GM23338 (cell line): ENCODE results near the gene MEIOB. TPM values are rescaled to one million over a fixed set of nuclear protein-coding genes. Genes with fewer than 3 reads are reported as not detected.

Source experiments
- ATAC-seq: fragments of 200-7000 bp; cut with Tn5 transposase; 3 replicates; pipeline ENCODE4 v1.9.1; 2020
- DNase-seq: peaks from one replicate; pipeline ENCODE4 v3.0.0-alpha.2; 2015; ENCODE audit warnings: low spot score
- H2AFZ ChIP-seq: fragments of 200-600 bp; sonication (generic); 2 replicates; pipeline ENCODE4 v1.8.0; 2016; ENCODE audit warnings: antibody characterized with exemption, mild to moderate bottlenecking, moderate library complexity
- H3F3A ChIP-seq: fragments of 200-600 bp; sonication (generic); replicated peaks from 2 replicates; pipeline ENCODE4 v1.8.0; 2017; ENCODE audit warnings: antibody characterized with exemption, mixed run types, low read depth
- H3K27ac ChIP-seq: fragments of 200-600 bp; sonication (generic); 2 replicates; pipeline ENCODE4 v1.6.1; 2016; ENCODE audit warnings: low read depth
- H3K27me3 ChIP-seq: fragments of 200-600 bp; sonication (generic); 2 replicates; pipeline ENCODE4 v1.8.0; 2016; ENCODE audit warnings: mild to moderate bottlenecking, mixed run types, moderate library complexity; ENCODE audit not compliant: insufficient read depth
- H3K36me3 ChIP-seq: fragments of 200-600 bp; sonication (generic); 2 replicates; pipeline ENCODE4 v1.8.0; 2016; ENCODE audit warnings: mild to moderate bottlenecking; ENCODE audit not compliant: insufficient read depth
- H3K4me1 ChIP-seq: fragments of 200-600 bp; sonication (generic); 2 replicates; pipeline ENCODE4 v1.8.0; 2016; ENCODE audit warnings: mild to moderate bottlenecking, moderate library complexity; ENCODE audit not compliant: insufficient read depth
- H3K4me2 ChIP-seq: fragments of 200-600 bp; sonication (generic); 2 replicates; pipeline ENCODE4 v1.7.1; 2017; ENCODE audit warnings: mixed run types
- H3K4me3 ChIP-seq: fragments of 200-600 bp; sonication (generic); 2 replicates; pipeline ENCODE4 v1.6.1; 2016; ENCODE audit warnings: mixed run types
- H3K79me2 ChIP-seq: fragments of 200-600 bp; sonication (generic); replicated peaks from 2 replicates; pipeline ENCODE4 v1.8.0; 2017; ENCODE audit warnings: mild to moderate bottlenecking; ENCODE audit not compliant: insufficient read depth
- H3K9me2 ChIP-seq: fragments of 200-600 bp; sonication (generic); 2 replicates; pipeline ENCODE4 v1.8.0; 2017; ENCODE audit not compliant: insufficient read depth
- H4K20me1 ChIP-seq: fragments of 200-600 bp; sonication (generic); replicated peaks from 2 replicates; pipeline ENCODE4 v1.8.0; 2017; ENCODE audit warnings: mild to moderate bottlenecking; ENCODE audit not compliant: insufficient read depth
- H3K27ac Mint-ChIP-seq: 2 replicates; pipeline ENCODE4 v1.8.0; 2020; ENCODE audit warnings: inconsistent platforms, mild to moderate bottlenecking, moderate library complexity, mixed read lengths
- H3K27me3 Mint-ChIP-seq: 3 replicates; pipeline ENCODE4 v1.8.0; 2022; ENCODE audit warnings: low read depth, mild to moderate bottlenecking, moderate library complexity, mixed read lengths, inconsistent platforms; ENCODE audit not compliant: insufficient read depth, poor library complexity
- H3K36me3 Mint-ChIP-seq: 3 replicates; pipeline ENCODE4 v1.8.0; 2021; ENCODE audit warnings: low read depth, mild to moderate bottlenecking, inconsistent platforms, moderate library complexity, mixed read lengths
- H3K4me1 Mint-ChIP-seq: 3 replicates; pipeline ENCODE4 v1.8.0; 2020; ENCODE audit warnings: mild to moderate bottlenecking, inconsistent platforms, mixed read lengths
- H3K4me3 Mint-ChIP-seq: 3 replicates; pipeline ENCODE4 v1.8.0; 2021; ENCODE audit warnings: moderate library complexity, mild to moderate bottlenecking, inconsistent platforms, mixed read lengths
- H3K9me3 Mint-ChIP-seq: 3 replicates; pipeline ENCODE4 v1.8.0; 2020; ENCODE audit warnings: moderate library complexity, mild to moderate bottlenecking, inconsistent platforms, mixed read lengths
- CREB1 ChIP-seq: fragments of 250-450 bp; sonication (Bioruptor Pico); IDR thresholded peaks from 2 replicates; pipeline ENCODE4 v1.5.0; 2020; ENCODE audit warnings: low read depth, mild to moderate bottlenecking, moderate library complexity
- EZH2 ChIP-seq: fragments of 200-600 bp; sonication (generic); IDR thresholded peaks from one replicate; pipeline ENCODE4 v1.8.0; 2017; ENCODE audit warnings: antibody characterized with exemption, mild to moderate bottlenecking, low read depth; ENCODE audit not compliant: unreplicated experiment
- EZH2phosphoT487 ChIP-seq: fragments of 200-600 bp; sonication (generic); IDR thresholded peaks from one replicate; pipeline ENCODE4 v1.8.1; 2018; ENCODE audit warnings: antibody characterized with exemption; ENCODE audit not compliant: unreplicated experiment
- JUNB ChIP-seq: IDR thresholded peaks from one replicate; pipeline ENCODE4 v1.6.1; 2016; ENCODE audit warnings: antibody characterized with exemption; ENCODE audit not compliant: unreplicated experiment
- NANOG ChIP-seq: IDR thresholded peaks from 2 replicates; pipeline ENCODE4 v1.6.1; 2016; ENCODE audit warnings: antibody characterized with exemption, borderline replicate concordance
- POLR2AphosphoS5 ChIP-seq: IDR thresholded peaks from 2 replicates; pipeline ENCODE4 v1.6.1; 2016; ENCODE audit warnings: antibody characterized with exemption, low read depth
- STAT1 ChIP-seq: IDR thresholded peaks from one replicate; pipeline ENCODE4 v1.6.1; 2016; ENCODE audit warnings: antibody characterized with exemption; ENCODE audit not compliant: unreplicated experiment
- ZNF114 ChIP-seq: fragments of 250-450 bp; sonication (Bioruptor Pico); IDR thresholded peaks from 2 replicates; pipeline ENCODE4 v1.5.0; 2020; ENCODE audit warnings: mild to moderate bottlenecking, moderate library complexity
- ZNF331 ChIP-seq: fragments of 250-450 bp; sonication (Bioruptor Pico); IDR thresholded peaks from 2 replicates; pipeline ENCODE4 v1.5.0; 2020; ENCODE audit warnings: low read depth, mild to moderate bottlenecking, moderate library complexity
- polyA plus RNA-seq: library from polyadenylated mRNA; unstranded; fragments of >200 nt; fragmentation: Nextera tagmentation; extraction: Ambion mirVana; gene quantifications from 2 replicates; pipeline ENCODE4 v1.2.1, GENCODE V29; 2016
- total RNA-seq: library from RNA; depleted of rRNA; stranded (reverse); fragments of >200 nt; shearing (Covaris generic); gene quantifications from 2 replicates; pipeline ENCODE4 v1.2.3, GENCODE V29; 2014
- TF ChIP-seq, protein P1 (sequence below): fragments of 250-450 bp; sonication (Bioruptor Pico); IDR thresholded peaks from 2 replicates; pipeline ENCODE4 v1.5.0; 2020; ENCODE audit warnings: mild to moderate bottlenecking, moderate library complexity
- TF ChIP-seq, protein P2 (sequence below): IDR thresholded peaks from one replicate; pipeline ENCODE4 v1.6.1; 2018; ENCODE audit warnings: antibody characterized with exemption; ENCODE audit not compliant: unreplicated experiment
- TF ChIP-seq, protein P3 (sequence below), 2 experiments: fragments of 200-600 bp in 1 of 2; sonication (generic) in 1 of 2; conservative IDR thresholded peaks; 2 replicates each; pipeline versions ENCODE4 v1.5.1 to v1.6.1; 2016 to 2017; ENCODE audit warnings: antibody characterized with exemption in 2 of 2, low read depth in 2 of 2, mild to moderate bottlenecking in 2 of 2, moderate library complexity in 1 of 2
- TF ChIP-seq, protein P4 (sequence below): IDR thresholded peaks from 2 replicates; pipeline ENCODE4 v1.6.1; 2016; ENCODE audit warnings: antibody characterized with exemption

MEIOB gene
- total and polyA plus RNA-seq, 2 experiments from 2014 or later, result 7.3 to 8.7 TPM

DNA sequence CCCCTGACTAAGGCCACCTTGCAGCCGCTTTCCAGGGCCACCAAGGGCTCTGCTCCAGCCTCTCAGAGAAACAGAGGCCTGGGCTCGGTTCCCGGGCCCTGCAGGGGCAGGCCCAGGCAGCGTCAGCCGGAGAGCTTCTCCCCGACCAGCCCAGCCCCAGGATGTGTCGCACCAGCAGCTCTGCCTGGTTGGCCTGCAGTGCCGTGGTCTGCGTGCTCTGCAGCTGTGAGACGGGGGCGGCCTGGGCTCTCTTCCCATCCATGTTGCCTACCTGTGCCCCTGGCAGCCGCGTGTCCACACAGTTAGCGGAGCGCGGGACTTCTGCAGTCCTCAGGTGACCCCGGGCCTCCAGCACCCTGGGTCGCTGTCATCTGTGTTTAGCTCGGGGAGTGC, 83.3 kb downstream of the MEIOB start:
- Histone ChIP-seq H3K27me3 (no peaks in the 10 kb centered on the region), H3K27ac (no peak overlapping the region), H3K79me2 (peaks cover 29% of the 10 kb centered on the region), H4K20me1 (peaks cover 14% of the 10 kb centered on the region), H3K9me2 (no peaks in the 10 kb centered on the region), H3K4me1 (no peaks in the 10 kb centered on the region), H3K36me3 (no peaks in the 10 kb centered on the region), H3F3A (no peaks in the 10 kb centered on the region), H3K4me2 (no peak overlapping the region), H3K4me3 (no peak overlapping the region), H2AFZ (no peak overlapping the region)
- DNase-seq (no peak), ATAC-seq (no peak)
- no peak overlapping the region for H3K27ac Mint-ChIP-seq
- H3K27me3 Mint-ChIP-seq, result peaks cover 6% of the 10 kb centered on the region
- H3K36me3 Mint-ChIP-seq, result peaks cover 5% of the 10 kb centered on the region; the same call in 1 of the 3 replicates
- no peak overlapping the region for H3K4me3 Mint-ChIP-seq
- H3K4me1 Mint-ChIP-seq, result no peaks in the 10 kb centered on the region
- TF ChIP-seq ZNF114 (no peak), CREB1 (CRISPR knock-in tag) (no peak), JUNB (no peak), NANOG (no peak), EZH2 (no peak), ZNF331 (no peak), EZH2phosphoT487 (no peak), POLR2AphosphoS5 (no peak), STAT1 (no peak)
- TF ChIP-seq, protein P1, sequence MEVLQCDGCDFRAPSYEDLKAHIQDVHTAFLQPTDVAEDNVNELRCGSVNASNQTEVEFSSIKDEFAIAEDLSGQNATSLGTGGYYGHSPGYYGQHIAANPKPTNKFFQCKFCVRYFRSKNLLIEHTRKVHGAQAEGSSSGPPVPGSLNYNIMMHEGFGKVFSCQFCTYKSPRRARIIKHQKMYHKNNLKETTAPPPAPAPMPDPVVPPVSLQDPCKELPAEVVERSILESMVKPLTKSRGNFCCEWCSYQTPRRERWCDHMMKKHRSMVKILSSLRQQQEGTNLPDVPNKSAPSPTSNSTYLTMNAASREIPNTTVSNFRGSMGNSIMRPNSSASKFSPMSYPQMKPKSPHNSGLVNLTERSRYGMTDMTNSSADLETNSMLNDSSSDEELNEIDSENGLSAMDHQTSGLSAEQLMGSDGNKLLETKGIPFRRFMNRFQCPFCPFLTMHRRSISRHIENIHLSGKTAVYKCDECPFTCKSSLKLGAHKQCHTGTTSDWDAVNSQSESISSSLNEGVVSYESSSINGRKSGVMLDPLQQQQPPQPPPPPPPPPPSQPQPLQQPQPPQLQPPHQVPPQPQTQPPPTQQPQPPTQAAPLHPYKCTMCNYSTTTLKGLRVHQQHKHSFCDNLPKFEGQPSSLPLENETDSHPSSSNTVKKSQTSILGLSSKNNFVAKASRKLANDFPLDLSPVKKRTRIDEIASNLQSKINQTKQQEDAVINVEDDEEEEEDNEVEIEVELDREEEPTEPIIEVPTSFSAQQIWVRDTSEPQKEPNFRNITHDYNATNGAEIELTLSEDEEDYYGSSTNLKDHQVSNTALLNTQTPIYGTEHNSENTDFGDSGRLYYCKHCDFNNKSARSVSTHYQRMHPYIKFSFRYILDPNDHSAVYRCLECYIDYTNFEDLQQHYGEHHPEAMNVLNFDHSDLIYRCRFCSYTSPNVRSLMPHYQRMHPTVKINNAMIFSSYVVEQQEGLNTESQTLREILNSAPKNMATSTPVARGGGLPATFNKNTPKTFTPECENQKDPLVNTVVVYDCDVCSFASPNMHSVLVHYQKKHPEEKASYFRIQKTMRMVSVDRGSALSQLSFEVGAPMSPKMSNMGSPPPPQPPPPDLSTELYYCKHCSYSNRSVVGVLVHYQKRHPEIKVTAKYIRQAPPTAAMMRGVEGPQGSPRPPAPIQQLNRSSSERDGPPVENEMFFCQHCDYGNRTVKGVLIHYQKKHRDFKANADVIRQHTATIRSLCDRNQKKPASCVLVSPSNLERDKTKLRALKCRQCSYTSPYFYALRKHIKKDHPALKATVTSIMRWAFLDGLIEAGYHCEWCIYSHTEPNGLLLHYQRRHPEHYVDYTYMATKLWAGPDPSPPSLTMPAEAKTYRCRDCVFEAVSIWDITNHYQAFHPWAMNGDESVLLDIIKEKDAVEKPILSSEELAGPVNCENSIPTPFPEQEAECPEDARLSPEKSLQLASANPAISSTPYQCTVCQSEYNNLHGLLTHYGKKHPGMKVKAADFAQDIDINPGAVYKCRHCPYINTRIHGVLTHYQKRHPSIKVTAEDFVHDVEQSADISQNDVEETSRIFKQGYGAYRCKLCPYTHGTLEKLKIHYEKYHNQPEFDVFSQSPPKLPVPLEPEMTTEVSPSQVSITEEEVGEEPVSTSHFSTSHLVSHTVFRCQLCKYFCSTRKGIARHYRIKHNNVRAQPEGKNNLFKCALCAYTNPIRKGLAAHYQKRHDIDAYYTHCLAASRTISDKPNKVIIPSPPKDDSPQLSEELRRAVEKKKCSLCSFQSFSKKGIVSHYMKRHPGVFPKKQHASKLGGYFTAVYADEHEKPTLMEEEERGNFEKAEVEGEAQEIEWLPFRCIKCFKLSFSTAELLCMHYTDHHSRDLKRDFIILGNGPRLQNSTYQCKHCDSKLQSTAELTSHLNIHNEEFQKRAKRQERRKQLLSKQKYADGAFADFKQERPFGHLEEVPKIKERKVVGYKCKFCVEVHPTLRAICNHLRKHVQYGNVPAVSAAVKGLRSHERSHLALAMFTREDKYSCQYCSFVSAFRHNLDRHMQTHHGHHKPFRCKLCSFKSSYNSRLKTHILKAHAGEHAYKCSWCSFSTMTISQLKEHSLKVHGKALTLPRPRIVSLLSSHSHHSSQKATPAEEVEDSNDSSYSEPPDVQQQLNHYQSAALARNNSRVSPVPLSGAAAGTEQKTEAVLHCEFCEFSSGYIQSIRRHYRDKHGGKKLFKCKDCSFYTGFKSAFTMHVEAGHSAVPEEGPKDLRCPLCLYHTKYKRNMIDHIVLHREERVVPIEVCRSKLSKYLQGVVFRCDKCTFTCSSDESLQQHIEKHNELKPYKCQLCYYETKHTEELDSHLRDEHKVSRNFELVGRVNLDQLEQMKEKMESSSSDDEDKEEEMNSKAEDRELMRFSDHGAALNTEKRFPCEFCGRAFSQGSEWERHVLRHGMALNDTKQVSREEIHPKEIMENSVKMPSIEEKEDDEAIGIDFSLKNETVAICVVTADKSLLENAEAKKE, result no peak
- TF ChIP-seq, protein P2, sequence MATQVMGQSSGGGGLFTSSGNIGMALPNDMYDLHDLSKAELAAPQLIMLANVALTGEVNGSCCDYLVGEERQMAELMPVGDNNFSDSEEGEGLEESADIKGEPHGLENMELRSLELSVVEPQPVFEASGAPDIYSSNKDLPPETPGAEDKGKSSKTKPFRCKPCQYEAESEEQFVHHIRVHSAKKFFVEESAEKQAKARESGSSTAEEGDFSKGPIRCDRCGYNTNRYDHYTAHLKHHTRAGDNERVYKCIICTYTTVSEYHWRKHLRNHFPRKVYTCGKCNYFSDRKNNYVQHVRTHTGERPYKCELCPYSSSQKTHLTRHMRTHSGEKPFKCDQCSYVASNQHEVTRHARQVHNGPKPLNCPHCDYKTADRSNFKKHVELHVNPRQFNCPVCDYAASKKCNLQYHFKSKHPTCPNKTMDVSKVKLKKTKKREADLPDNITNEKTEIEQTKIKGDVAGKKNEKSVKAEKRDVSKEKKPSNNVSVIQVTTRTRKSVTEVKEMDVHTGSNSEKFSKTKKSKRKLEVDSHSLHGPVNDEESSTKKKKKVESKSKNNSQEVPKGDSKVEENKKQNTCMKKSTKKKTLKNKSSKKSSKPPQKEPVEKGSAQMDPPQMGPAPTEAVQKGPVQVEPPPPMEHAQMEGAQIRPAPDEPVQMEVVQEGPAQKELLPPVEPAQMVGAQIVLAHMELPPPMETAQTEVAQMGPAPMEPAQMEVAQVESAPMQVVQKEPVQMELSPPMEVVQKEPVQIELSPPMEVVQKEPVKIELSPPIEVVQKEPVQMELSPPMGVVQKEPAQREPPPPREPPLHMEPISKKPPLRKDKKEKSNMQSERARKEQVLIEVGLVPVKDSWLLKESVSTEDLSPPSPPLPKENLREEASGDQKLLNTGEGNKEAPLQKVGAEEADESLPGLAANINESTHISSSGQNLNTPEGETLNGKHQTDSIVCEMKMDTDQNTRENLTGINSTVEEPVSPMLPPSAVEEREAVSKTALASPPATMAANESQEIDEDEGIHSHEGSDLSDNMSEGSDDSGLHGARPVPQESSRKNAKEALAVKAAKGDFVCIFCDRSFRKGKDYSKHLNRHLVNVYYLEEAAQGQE, result no peak
- TF ChIP-seq, protein P3, sequence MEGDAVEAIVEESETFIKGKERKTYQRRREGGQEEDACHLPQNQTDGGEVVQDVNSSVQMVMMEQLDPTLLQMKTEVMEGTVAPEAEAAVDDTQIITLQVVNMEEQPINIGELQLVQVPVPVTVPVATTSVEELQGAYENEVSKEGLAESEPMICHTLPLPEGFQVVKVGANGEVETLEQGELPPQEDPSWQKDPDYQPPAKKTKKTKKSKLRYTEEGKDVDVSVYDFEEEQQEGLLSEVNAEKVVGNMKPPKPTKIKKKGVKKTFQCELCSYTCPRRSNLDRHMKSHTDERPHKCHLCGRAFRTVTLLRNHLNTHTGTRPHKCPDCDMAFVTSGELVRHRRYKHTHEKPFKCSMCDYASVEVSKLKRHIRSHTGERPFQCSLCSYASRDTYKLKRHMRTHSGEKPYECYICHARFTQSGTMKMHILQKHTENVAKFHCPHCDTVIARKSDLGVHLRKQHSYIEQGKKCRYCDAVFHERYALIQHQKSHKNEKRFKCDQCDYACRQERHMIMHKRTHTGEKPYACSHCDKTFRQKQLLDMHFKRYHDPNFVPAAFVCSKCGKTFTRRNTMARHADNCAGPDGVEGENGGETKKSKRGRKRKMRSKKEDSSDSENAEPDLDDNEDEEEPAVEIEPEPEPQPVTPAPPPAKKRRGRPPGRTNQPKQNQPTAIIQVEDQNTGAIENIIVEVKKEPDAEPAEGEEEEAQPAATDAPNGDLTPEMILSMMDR (conservative IDR thresholded peaks at IDR 0.05; ENCODE audit: low read depth in 2 of 2), result no peak
- TF ChIP-seq, protein P4, sequence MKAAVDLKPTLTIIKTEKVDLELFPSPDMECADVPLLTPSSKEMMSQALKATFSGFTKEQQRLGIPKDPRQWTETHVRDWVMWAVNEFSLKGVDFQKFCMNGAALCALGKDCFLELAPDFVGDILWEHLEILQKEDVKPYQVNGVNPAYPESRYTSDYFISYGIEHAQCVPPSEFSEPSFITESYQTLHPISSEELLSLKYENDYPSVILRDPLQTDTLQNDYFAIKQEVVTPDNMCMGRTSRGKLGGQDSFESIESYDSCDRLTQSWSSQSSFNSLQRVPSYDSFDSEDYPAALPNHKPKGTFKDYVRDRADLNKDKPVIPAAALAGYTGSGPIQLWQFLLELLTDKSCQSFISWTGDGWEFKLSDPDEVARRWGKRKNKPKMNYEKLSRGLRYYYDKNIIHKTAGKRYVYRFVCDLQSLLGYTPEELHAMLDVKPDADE, result no peak
- peaks cover 2% of the 10 kb centered on the region; the same call in 1 of the 3 replicates for H3K9me3 Mint-ChIP-seq
